T-helper 22 cell (primary cell): Measurements from ENCODE around the gene BCAS1.

Source experiments
- DNase-seq: peaks from one replicate; pipeline ENCODE4 v3.0.0-alpha.2; 2020; ENCODE audit warnings: low read depth

BCAS1 gene

GRCh38 chr20:54076259-54076658, 5.9 kb upstream of the BCAS1 start:
- DNase-seq: no peak

GRCh38 chr20:54075322-54075721, 4.9 kb upstream of the BCAS1 start:
- DNase-seq: no peak

DNA sequence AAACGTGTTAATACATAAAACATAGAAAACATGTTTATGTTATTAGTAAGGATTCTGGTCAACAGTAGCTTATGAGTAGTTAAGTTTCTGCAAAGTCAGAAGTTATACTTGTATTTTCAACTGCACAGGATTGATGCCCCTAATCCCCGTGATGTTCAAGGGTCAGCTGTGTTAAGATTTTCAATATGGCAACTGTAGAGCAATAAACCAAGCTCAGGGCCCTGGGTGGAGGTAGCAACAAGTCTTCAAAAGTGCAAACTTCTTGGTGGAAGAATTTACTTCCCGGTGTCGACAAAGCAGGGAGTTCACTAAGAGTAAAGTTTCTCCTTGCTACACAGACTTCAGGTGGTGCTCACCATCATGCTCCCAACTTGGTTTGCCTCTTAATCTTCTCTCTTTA, 4.1 kb upstream of the BCAS1 start:
- no peak for DNase-seq

DNA sequence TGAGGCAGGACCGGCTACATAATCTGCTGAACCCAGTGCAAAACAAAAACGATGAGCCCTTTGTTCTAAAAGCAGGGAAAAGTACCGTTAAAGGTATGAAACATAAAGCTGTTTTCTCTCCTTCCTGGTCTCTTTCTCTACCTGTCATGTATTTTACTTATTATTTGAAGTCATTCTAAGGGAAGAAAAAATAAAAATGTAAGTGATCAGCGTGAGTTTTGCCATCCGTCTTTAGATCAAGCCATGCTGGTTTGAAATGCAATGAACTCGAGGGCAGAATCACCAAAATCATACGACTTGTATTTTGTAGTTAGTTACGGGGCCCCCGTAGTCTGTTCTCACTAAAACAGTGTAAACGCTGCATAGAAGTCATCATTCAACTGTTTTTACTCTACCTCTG, 2.9 kb upstream of the BCAS1 start:
- no peak for DNase-seq

- no peak for DNase-seq
These were observed 858 bp downstream of the BCAS1 start for GRCh38 chr20:54069501-54069971.

- no peak for DNase-seq
These were observed 1.4 kb downstream of the BCAS1 start for GRCh38 chr20:54068966-54069365.

DNA sequence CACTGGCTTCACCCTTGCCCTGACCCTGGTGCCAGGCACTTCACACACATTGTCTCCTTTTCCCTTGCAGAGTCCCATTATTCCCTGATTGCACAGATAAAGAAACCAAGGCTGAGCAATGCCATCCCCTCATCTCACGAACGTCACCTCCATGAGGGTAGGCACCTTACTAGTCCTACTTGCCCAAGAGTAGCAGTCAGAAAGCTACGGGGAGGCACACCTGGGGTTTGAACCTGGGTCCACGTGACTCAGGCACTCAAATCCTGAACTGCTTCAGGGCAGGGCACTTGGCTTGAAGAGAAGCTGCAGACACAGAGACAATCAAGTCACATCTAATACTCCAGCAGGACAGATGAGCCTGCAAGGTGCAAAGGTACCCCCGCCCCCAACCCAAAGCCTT, 1.9 kb downstream of the BCAS1 start:
- no peak for DNase-seq

DNA sequence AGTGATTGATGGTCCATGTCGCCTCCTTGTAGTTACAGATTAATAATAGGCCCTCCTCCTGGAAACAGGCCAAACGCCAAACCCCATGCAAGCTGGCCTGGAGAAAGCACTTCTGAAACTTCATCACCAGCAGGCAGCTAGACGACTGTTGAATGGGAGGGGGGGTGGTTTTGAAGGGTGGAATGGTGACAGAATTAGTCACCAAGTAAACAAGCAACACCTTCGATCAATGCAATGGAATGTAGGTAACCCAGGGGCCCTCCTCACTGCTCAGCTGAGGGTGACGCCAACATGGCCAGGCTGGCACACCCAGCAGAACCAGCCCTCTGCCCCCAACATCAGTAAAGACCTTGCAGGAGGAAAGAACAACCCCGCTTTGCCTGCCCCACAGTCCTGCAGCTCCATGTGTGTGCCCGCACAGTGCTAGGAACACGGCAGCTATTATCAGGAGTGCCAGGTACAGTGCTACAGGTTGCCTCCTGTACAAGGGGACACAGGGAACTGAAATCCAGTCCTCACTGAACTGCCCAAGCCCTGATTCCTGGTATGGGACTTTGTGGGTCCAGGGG, 2.7 kb downstream of the BCAS1 start:
- DNase-seq: no peak

- DNase-seq: no peak
These were observed 4.8 kb downstream of the BCAS1 start for GRCh38 chr20:54065601-54066038.

DNA sequence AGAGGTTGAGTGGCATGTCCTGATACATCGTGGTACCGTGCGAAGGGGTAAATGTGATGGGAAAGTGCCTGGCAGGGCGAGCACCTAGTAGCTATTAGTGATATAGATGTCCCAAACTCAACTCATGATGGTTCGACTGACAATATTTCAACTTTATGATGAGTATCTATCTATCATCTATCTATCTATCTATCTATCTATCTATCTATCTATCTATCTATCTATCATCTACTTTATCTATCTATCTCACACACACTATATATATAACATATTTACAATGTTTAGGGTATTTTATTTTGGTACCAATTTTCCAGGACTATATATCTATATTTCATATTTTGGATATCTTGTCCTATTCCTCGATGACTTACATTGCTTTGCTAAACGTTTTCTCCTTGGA, 5.5 kb downstream of the BCAS1 start:
- DNase-seq: no peak

DNA sequence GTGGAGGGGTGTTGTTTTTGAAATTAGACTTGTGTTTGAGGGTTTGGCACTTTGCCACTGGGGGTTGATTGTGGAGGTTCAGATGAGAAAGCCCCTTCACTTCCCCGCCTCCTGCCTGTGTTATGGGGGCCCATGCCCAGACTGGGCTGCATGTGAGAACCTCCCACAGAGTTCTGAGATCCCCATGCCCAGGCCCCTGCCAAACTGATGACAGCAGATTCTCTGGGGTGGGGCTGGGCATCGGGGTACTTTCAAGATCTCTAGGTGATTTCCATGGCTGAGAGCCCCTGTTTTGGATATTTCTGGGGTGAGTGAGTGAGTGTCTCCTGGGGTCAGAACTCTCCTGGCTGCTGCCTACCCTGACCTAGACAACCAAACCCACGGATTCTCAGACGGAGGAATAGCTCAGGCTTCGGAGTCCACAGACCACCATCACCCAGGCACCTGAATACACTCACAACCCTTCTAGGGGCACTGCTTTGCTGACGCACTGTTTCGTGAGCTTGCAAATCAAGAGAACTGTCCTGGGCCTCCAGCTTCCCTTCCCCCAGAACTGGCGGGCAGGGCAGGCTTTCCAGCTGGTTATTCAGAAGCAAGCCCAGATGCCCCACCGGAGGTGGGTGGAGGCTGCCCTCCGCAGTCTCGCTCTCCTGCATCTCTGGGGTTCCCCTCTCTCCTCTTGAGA, 6.3 kb downstream of the BCAS1 start:
- DNase-seq: no peak

DNA sequence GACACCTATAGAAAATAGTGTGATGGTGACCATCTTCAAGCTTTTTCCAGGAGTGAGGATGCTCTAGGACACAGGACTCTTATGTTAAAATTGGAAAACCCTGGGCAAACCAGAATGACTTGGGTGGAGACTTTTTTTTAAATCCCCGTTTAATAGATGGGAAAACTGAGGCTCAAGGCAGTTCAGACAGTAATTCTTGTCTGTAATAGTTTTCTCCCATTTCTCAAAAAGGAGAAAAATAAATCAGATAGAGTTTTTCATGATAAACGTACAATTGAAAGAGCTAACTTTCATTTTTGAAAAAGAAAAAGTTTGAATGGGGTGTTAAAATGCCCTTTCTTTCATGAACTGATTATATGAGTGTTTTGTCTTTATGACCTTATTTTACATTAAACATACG, 6.8 kb downstream of the BCAS1 start:
- no peak for DNase-seq

- no peak for DNase-seq
These were observed 7.5 kb downstream of the BCAS1 start for GRCh38 chr20:54062812-54063280.

GRCh38 chr20:54061101-54061881, 9.1 kb downstream of the BCAS1 start:
- DNase-seq: no peak

DNA sequence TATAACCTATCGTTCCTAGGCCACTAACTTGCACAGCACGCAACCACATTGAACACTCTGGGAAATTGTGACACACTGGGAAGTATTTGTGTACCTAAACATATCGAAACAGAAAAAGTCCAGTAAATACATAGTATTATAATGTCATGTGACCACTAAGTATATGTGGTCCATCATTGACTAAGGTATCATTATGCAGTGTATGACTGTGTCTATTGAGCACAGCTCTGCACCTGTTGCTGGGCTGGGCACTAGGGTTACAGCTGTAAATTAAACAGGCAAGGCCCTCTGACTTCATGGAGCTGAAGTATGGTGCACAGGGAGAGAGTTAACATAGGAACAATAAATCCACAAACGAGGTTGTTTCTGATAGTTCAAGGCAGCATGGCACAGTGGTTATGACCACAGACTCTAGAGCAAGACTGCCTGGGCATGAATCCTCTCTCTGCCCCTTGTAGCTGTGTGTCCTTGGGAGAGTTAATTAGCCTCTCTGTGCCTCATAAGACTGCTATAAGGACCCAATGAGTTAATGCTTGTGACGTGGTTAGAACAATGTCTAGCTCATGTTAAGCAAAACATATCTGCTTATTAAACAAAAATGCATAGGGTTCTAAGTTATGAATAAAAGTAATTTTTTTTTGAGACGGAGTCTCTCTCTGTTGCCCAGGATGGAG, 10.6 kb downstream of the BCAS1 start:
- no peak for DNase-seq

DNA sequence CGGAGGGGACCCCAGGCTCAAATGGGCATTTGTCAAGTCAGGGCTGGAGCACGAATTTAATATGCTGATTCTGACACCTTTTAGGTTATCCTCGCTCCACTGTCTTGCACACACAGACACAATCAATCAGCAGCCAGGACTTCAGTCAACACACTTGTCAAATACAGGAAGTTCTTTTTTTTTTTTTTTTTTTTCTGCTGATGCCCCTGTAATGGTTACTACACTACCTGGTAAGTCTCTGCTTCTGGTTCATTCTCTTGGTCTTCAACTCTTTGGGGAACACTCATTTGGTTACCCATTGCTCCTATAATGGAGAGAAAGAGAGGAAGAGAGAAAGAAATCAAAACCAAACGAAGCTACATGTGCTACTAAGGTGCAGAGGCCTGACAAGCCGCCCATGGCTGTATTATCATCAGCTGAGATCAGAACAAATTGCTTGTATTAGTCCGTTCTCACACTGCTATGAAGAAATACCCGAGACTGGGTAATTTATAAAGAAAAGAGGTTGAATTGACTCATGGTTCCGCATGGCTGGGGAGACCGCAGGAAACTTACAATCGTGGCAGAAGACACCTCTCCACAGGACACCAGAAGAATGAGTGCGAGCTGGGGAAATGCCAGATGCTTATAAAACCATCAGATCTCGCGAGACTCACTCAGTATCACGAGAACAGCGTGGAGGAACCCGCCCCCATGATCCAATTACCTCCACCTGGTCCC, 11.8 kb downstream of the BCAS1 start:
- DNase-seq: no peak

- DNase-seq: no peak
These were observed 13.4 kb downstream of the BCAS1 start for GRCh38 chr20:54056762-54057639.

- no peak for DNase-seq
These were observed 15.9 kb downstream of the BCAS1 start for GRCh38 chr20:54054516-54054915.

GRCh38 chr20:54051068-54051467, 19.3 kb downstream of the BCAS1 start:
- DNase-seq: no peak

DNA sequence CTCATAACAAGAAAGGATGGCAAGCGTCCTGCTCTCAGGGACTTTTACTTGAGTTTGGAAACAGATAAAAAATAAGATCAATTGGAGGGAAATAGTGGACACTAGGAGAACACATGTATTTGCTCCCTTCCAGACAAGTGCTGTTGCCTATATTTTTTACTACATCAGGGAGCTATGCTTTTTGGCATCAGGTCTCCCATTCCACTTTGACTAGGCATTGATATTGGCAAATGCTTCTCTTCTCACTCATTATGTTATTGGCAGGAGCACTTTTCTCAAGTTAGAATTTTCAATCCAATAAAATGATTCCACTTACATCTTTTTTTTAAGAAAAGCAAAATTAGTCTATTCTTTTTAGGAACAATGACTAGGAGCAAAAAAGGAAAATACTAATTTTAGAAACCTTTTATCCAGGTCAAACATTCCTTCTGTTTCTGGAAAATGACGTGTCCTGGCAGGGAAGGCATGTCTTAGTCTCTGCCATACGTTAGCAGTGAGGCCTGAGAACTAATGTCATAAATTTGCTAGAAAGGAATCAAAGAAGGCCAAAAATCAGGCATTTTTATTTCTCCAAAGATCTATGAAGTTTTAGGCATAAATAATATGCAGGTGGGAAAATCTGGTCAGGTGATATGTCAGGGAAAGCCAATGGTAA, 21.4 kb downstream of the BCAS1 start:
- DNase-seq: no peak
